ENCODE measurements around the gene DDA1. TPM values are rescaled to one million over a fixed set of nuclear protein-coding genes. Genes with fewer than 3 reads are reported as not detected.

DDA1 gene
- total and polyA plus RNA-seq, 2 of the 13 experiments (the other 11 are each of a cell fraction or from before 2014, with no cell fraction given) = 24.5 to 26.0 TPM

DNA sequence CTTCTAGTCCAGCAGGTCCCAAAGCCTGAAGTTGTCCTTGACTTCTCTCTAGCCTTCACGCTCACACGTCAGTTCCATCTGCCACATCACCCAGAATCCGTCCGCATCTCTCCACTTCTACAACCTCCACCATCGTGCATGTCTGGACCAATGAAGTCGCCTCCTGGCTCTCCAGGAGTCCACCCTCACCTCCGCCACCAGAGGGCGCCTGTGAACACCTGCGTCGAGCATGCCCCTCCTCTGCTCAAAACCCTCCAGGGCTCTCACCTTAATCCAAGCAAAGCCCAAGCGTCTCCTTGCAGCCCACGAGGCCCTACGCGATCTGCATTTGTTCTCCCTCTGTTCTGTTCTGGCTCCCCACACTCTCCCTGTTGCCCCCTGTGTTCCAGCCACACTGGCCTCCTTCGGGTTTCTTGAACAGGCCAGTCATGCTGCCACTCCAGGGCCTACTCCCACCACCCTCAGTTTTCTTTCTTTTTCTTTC lies 48.5 kb upstream of the DDA1 start:
- Histone ChIP-seq H3K9me3 (ENCODE audit: low read length) (no peaks in the 10 kb centered on the region), H3K4me2 (ENCODE audit: low read depth, low read length) (peak overlapping the region; percentile 90), H3K9ac (ENCODE audit: insufficient read depth, low read depth, low read length) (peak overlapping the region; percentile 56; the same call in 1 of the 2 replicates), H2AFZ (ENCODE audit: low read length) (peak overlapping the region; percentile 60), H3K4me1 (ENCODE audit: insufficient read depth, low read length) (peaks cover 61% of the 10 kb centered on the region), H3K79me2 (ENCODE audit: insufficient read depth, low read length) (no peaks in the 10 kb centered on the region), H3K27me3 (ENCODE audit: control insufficient read depth in 1 of 2, insufficient read depth in 2 of 2, low read length in 2 of 2) (no peaks in the 10 kb centered on the region), H3K27ac (ENCODE audit: extremely low read length, insufficient read depth, low read length) (no peak overlapping the region), H3K36me3 (replicated peaks in 1 of 2; ENCODE audit: control insufficient read depth in 1 of 2, insufficient read depth in 2 of 2, low read length in 2 of 2) (no peaks in the 10 kb centered on the region), H4K20me1 (ENCODE audit: insufficient read depth, low read length) (no peaks in the 10 kb centered on the region), H3K4me3 (replicated peaks in 1 of 3; ENCODE audit: insufficient read depth in 1 of 3, low read depth in 2 of 3, low read length in 3 of 3) (peak overlapping the region in 2 of 3 experiments; percentile 8 to 59; a peak in 1 of 6 replicates)
- FAIRE-seq (peak; percentile 90), DNase-seq (ENCODE audit: low spot score) (peak; percentile 82), ATAC-seq (peak; percentile 94)
- intact Hi-C loops (cut with micrococcal nuclease; ENCODE audit: unreplicated experiment) = loop anchor here (2.0 kb wide), 1 partner anchor 14 kb away; no protein-coding TSS in a partner anchor
- 6% methylated on average over 14 of the region's 15 CpGs for WGBS (ENCODE audit: low lambda C conversion rate)
- ChIA-PET POLR2A (interaction anchor here (0.6 to 3.2 kb wide), 6 partner anchors 12 to 46 kb away, joined by 3 to 18 read pairs (median 8); partner anchors contain the start of gene USE1), CTCF (ENCODE audit: low intra/inter-chr PET ratio, low total read pairs) (interaction anchor here (1.1 to 1.4 kb wide), 3 partner anchors 22 to 56 kb away, joined by 3 to 6 read pairs (median 5); partner anchors contain the start of gene OCEL1)
- in situ Hi-C loops (cut with HindIII; ENCODE audit: extremely low pct_ligation_motif_present, low pct_unique_long_range_greater_than_20kb) = no loop called here
- BruUV-seq (replicated peaks) = no TSS peak
- TF ChIP-seq NR3C1 (CRISPR knock-in tag; IDR thresholded peaks at IDR 0.05) (no peak), ZNF563 (CRISPR knock-in tag; IDR thresholded peaks at IDR 0.05) (no peak), RELA (CRISPR knock-in tag; IDR thresholded peaks at IDR 0.05) (no peak), RFX3 (CRISPR knock-in tag; IDR thresholded peaks at IDR 0.05) (no peak), SUZ12 (IDR thresholded peaks at IDR 0.05; ENCODE audit: low read depth, low read length) (no peak), POLR2A (IDR thresholded peaks at IDR 0.05; ENCODE audit: insufficient read depth in 1 of 2, low read depth in 2 of 2, low read length in 2 of 2) (no peak), HDAC2 (CRISPR knock-in tag; IDR thresholded peaks at IDR 0.05) (peak; percentile 43; the same call in 1 of the 2 replicates), HDAC1 (CRISPR knock-in tag; IDR thresholded peaks at IDR 0.05) (peak; percentile 33; the same call in 1 of the 2 replicates), ZNF761 (CRISPR knock-in tag; conservative IDR thresholded peaks at IDR 0.05) (no peak), NFKBIZ (CRISPR knock-in tag; IDR thresholded peaks at IDR 0.05) (no peak), ZNF441 (CRISPR knock-in tag; IDR thresholded peaks at IDR 0.05; ENCODE audit: borderline replicate concordance) (0 out of 2 replicates have a peak, but pooled peaks have one; percentile 49), ZNF629 (CRISPR knock-in tag; conservative IDR thresholded peaks at IDR 0.05) (no peak), KMT2A (CRISPR knock-in tag; IDR thresholded peaks at IDR 0.05) (0 out of 2 replicates have a peak, but pooled peaks have one; percentile 31), HNRNPL (IDR thresholded peaks at IDR 0.05; ENCODE audit: low read depth, low read length) (no peak), DR1 (CRISPR knock-in tag; IDR thresholded peaks at IDR 0.05) (no peak), HNF4G (IDR thresholded peaks at IDR 0.05; ENCODE audit: borderline replicate concordance, low read depth, low read length) (no peak), HNF4G (CRISPR knock-in tag; IDR thresholded peaks at IDR 0.05; ENCODE audit: borderline replicate concordance, low read depth) (no peak)
- TF ChIP-seq, protein P1, sequence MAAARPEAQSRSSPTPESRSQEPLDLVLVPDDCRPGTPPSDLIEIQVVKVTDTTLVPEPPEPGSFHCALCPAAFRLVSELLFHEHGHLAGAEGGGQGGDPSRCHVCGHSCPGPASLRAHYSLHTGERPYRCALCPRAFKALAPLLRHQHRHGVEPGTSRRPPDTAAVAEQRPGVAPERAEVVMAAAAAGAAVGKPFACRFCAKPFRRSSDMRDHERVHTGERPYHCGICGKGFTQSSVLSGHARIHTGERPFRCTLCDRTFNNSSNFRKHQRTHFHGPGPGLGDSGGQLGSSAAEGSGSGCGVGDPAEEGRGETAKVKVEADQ (CRISPR knock-in tag; IDR thresholded peaks at IDR 0.05; ENCODE audit: borderline replicate concordance) = no peak
- TF ChIP-seq, protein P2, sequence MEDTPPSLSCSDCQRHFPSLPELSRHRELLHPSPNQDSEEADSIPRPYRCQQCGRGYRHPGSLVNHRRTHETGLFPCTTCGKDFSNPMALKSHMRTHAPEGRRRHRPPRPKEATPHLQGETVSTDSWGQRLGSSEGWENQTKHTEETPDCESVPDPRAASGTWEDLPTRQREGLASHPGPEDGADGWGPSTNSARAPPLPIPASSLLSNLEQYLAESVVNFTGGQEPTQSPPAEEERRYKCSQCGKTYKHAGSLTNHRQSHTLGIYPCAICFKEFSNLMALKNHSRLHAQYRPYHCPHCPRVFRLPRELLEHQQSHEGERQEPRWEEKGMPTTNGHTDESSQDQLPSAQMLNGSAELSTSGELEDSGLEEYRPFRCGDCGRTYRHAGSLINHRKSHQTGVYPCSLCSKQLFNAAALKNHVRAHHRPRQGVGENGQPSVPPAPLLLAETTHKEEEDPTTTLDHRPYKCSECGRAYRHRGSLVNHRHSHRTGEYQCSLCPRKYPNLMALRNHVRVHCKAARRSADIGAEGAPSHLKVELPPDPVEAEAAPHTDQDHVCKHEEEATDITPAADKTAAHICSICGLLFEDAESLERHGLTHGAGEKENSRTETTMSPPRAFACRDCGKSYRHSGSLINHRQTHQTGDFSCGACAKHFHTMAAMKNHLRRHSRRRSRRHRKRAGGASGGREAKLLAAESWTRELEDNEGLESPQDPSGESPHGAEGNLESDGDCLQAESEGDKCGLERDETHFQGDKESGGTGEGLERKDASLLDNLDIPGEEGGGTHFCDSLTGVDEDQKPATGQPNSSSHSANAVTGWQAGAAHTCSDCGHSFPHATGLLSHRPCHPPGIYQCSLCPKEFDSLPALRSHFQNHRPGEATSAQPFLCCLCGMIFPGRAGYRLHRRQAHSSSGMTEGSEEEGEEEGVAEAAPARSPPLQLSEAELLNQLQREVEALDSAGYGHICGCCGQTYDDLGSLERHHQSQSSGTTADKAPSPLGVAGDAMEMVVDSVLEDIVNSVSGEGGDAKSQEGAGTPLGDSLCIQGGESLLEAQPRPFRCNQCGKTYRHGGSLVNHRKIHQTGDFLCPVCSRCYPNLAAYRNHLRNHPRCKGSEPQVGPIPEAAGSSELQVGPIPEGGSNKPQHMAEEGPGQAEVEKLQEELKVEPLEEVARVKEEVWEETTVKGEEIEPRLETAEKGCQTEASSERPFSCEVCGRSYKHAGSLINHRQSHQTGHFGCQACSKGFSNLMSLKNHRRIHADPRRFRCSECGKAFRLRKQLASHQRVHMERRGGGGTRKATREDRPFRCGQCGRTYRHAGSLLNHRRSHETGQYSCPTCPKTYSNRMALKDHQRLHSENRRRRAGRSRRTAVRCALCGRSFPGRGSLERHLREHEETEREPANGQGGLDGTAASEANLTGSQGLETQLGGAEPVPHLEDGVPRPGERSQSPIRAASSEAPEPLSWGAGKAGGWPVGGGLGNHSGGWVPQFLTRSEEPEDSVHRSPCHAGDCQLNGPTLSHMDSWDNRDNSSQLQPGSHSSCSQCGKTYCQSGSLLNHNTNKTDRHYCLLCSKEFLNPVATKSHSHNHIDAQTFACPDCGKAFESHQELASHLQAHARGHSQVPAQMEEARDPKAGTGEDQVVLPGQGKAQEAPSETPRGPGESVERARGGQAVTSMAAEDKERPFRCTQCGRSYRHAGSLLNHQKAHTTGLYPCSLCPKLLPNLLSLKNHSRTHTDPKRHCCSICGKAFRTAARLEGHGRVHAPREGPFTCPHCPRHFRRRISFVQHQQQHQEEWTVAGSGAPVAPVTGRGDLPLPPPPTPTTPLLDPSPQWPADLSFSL (CRISPR knock-in tag; IDR thresholded peaks at IDR 0.05) = no peak
